ENCODE data around the gene HMCN2.

The HMCN2 gene

DNA sequence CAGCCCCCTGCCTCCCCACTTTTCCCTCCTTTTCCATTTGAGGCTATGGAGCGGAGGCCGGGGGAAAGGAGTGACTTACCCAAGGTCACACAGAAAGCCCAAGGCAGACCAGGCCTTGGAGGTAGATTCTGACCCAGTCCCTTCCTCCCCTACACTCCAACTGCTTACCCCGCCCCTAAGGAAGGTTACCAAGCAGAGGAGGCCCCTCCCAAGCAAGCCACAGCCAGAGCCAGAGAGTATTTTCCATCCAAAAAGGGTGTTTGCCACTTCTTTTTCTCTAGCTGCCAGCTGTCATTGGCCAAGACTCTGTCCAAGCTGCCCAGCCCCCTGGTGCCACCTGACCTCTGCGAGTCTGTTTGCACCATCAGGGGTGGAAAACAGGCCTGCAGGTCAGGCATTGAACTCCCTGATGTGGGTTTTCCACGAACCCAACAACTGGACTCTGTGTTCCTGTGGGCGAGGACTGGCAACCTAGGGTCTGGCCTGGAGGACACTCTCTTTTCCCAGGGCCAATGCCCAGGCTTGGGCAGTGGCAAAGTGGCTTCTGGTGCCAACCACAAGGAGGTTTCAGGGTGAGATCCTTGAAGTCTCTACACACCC is 172.9 kb downstream of the HMCN2 start:
- no peak for DNase-seq (ENCODE audit: low read depth)
- no peak overlapping the region for H3K4me3 ChIP-seq (ENCODE audit: low read length)
- TF ChIP-seq, protein P1, sequence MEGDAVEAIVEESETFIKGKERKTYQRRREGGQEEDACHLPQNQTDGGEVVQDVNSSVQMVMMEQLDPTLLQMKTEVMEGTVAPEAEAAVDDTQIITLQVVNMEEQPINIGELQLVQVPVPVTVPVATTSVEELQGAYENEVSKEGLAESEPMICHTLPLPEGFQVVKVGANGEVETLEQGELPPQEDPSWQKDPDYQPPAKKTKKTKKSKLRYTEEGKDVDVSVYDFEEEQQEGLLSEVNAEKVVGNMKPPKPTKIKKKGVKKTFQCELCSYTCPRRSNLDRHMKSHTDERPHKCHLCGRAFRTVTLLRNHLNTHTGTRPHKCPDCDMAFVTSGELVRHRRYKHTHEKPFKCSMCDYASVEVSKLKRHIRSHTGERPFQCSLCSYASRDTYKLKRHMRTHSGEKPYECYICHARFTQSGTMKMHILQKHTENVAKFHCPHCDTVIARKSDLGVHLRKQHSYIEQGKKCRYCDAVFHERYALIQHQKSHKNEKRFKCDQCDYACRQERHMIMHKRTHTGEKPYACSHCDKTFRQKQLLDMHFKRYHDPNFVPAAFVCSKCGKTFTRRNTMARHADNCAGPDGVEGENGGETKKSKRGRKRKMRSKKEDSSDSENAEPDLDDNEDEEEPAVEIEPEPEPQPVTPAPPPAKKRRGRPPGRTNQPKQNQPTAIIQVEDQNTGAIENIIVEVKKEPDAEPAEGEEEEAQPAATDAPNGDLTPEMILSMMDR (IDR thresholded peaks at IDR 0.05; ENCODE audit: insufficient read depth, low read depth, low read length, missing control alignments), result no peak

DNA sequence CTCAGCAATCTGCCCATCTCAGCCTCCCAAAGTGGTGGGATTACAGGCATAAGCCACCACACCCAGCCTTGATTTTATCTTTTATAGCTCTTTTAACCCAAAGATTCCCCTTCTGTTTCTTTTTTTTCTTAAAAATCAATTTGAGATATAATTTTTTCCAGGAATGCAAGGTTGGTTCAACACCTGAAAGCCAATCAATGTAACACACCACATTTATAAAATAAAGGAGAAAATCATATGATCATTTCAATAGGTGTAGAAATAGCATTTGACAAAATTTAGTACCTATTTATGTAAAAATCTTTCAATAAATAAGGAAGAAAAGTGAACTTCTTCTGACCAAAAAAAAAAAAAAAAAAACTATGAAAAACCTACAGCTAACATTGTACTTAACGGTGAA is 175.5 kb downstream of the HMCN2 start:
- DNase-seq (ENCODE audit: low read depth), result no peak
- TF ChIP-seq, protein P1 (IDR thresholded peaks at IDR 0.05; ENCODE audit: insufficient read depth, low read depth, low read length, missing control alignments), result no peak
- no peak overlapping the region for H3K4me3 ChIP-seq (ENCODE audit: low read length)

DNA sequence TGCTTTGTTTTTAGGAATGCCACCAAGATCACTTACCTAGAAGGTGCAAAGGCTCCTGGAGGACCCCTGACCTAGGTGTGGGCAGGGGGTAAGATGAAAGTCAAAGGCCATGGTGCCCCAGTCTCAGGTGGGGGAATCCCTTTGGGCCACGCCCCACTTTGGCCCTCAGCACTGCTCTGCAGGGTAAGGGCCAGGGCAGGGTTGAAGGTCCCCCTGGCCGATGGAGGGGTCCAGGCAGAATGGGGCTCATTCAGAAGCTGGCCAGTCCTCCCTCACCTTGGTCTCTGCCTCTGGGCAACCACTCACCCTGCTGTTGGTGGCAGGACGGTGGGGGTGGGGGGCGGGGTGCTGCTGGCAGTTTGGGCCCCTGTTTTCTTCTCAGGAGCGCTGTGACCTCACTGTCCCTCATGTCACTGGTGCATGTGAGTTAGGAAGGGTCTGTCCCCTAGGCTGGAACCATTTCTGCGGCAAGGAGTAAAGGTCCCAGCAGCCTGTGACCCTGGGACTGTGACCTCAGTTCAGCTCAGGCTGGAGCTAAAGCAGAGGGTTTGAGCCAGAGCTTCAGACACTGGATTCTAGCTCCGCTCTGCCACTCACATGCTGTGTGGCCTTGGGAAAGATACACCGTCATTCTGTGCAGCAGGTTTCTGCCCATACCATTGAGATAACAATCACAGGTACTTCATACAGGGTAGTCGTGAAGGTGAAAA is 177.3 kb downstream of the HMCN2 start:
- DNase-seq (ENCODE audit: low read depth), result no peak
- TF ChIP-seq, protein P1 (IDR thresholded peaks at IDR 0.05; ENCODE audit: insufficient read depth, low read depth, low read length, missing control alignments), result no peak
- no peak overlapping the region for H3K4me3 ChIP-seq (ENCODE audit: low read length)

DNA sequence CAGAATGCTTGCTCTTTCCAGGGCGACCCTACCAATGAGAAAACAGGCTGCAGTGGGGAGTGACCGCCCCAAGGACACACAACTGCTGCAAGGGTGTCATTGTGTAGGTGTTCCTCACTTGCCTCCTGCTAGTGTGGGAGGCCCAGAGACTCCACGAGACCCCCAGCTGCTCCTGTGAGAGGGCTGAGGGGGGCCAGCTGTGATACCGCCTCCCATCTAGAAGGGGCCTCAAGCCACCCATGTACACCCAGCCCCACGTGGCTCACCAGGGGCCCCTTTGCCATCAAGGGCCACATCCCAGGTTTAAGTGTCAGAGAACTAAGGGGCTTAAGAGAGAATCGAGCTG is 177.9 kb downstream of the HMCN2 start:
- H3K4me3 ChIP-seq (ENCODE audit: low read length), result no peak overlapping the region
- TF ChIP-seq, protein P1 (IDR thresholded peaks at IDR 0.05; ENCODE audit: insufficient read depth, low read depth, low read length, missing control alignments), result no peak
- DNase-seq (ENCODE audit: low read depth), result no peak

DNA sequence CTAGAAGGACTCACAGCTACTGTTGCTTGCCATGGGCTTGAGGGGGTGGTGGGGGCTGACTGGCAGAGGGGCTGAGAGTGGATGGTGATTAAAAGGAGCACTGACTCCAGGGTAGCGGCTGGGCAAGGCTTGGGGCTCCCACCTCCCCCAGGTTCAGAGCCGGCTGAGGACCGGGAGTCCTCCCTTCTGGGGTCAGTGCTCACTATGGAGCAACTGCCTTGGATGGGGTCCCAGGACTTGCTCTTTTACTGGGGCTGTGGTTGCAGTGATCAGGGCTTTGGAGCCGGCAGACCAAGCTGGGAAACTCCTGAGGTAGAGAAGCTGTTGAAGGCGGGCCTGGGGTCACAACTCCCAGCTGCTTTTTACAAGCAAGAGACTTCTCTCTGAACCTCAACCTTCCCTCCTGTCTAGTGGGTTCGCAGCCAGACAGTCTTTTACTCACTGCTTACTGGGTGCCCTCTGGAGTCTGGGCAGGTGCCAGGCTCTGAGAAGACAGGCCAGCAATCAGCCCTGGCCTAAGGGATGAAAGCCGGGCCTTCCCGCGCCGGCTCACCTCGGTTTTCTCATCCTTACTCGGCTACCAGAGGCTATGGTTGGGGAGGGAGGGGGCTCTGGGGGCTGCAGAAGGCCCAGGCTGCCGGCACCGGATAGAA is 178.4 kb downstream of the HMCN2 start:
- no peak overlapping the region for H3K4me3 ChIP-seq (ENCODE audit: low read length)
- no peak for DNase-seq (ENCODE audit: low read depth)
- TF ChIP-seq, protein P1 (IDR thresholded peaks at IDR 0.05; ENCODE audit: insufficient read depth, low read depth, low read length, missing control alignments), result no peak

DNA sequence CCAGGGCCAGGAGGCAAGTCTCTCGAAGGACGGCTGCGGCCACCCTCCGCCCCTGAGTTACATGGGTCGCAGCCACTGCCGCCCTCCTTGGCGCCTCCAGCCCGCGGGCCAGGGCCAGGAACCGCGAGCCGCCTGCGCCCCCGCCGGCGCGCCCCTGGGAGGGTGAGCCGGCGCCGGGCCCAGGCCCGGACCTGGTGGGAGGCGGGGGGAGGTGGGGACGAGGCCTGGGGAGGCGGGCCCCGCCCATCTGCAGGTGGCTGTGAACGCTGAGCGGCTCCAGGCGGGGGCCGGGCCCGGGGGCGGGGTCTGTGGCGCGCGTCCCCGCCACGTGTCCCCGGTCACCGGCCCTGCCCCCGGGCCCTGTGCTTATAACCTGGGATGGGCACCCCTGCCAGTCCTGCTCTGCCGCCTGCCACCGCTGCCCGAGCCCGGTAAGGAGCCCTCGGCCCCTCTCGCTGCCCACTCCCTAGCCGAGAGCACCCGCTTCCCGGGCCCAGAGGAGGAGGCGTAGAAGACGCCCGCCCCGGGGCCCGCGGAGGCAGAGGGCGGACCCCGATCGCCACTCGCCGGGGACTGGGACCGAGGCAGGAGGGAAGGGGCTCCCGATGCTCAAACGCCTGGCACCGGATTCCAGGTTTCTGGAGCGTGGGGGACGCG is 179.1 kb downstream of the HMCN2 start, which contains the start of gene ASS1:
ASS1 (plus strand) TSS at position 397 of the 657 bp plus-strand sequence. CDS start 7,268 bp downstream, outside the sequence.
- TF ChIP-seq, protein P1 (IDR thresholded peaks at IDR 0.05; ENCODE audit: insufficient read depth, low read depth, low read length, missing control alignments), result no peak
- H3K4me3 ChIP-seq (ENCODE audit: low read length), result peak within 1 kb of the TSS; percentile 55
- DNase-seq (ENCODE audit: low read depth), result peak; percentile 49

Measured in epithelial cell of esophagus (primary cell).